Prostate gland (tissue), 2 donors: ENCODE data around the gene WDR82. TPM values are rescaled to one million over a fixed set of nuclear protein-coding genes. Genes with fewer than 3 reads are reported as not detected.
A peak's percentile ranks its signal among the peaks of the same experiment; 100 is the strongest.

Experiments
- DNase-seq: peaks from one replicate; pipeline ENCODE4 v3.0.0-alpha.2; 2019; ENCODE audit warnings: low spot score
- H3K27ac ChIP-seq, 2 donors: fragments of 200-600 bp; sonication (generic); 2 replicates each; pipeline ENCODE4 v1.5.1; 2017 to 2019
- H3K27me3 ChIP-seq: fragments of 200-600 bp; sonication (generic); replicated peaks from 2 replicates; pipeline ENCODE4 v1.5.1; 2019; ENCODE audit not compliant: insufficient read depth
- H3K36me3 ChIP-seq, 2 donors: fragments of 200-600 bp; sonication (generic); 1 replicate in 1 of 2; 2 replicates in 1 of 2; pipeline versions ENCODE4 v1.5.1 to v1.8.1; 2017 to 2019
- H3K4me1 ChIP-seq: fragments of 200-600 bp; sonication (generic); replicated peaks from 2 replicates; pipeline ENCODE4 v1.5.1; 2019
- H3K4me3 ChIP-seq, 2 donors: fragments of 200-600 bp; sonication (generic); 2 replicates each; pipeline ENCODE4 v1.5.1; 2017 to 2019
- H3K9me3 ChIP-seq: fragments of 200-600 bp; sonication (generic); 2 replicates; pipeline ENCODE4 v1.5.1; 2017
- CTCF ChIP-seq, 4 experiments: fragments of 200-600 bp in 2 of 4; fragments of 450-650 bp in 2 of 4; sonication (generic) in 2 of 4; IDR thresholded peaks; 1 replicate in 3 of 4; 2 replicates in 1 of 4; pipeline ENCODE4 v1.5.1; 2016 to 2019; ENCODE audit warnings: antibody characterized with exemption in 4 of 4, mild to moderate bottlenecking in 2 of 4, moderate library complexity in 2 of 4
- POLR2A ChIP-seq: fragments of 450-650 bp; IDR thresholded peaks from one replicate; pipeline ENCODE4 v1.6.1; 2016; ENCODE audit warnings: antibody characterized with exemption, mild to moderate bottlenecking
- POLR2AphosphoS5 ChIP-seq: sonication (generic); formaldehyde crosslinking; IDR thresholded peaks from one replicate; pipeline ENCODE4 v1.6.1; 2017; ENCODE audit warnings: antibody characterized with exemption
- WGBS: methylation state at CpG from one replicate; pipeline ENCODE4 v1.1.5; 2018; 5-methylcytosine and 5-hydroxymethylcytosine counted together
- intact Hi-C: fragments of 100-400 bp; cut with DNase I; formaldehyde crosslinking; loops from one replicate; pipeline ENCODE4 v1.14.2; 2022
- total RNA-seq, 2 donors: library from RNA; depleted of rRNA; stranded (reverse); fragments of >200 nt; gene quantifications; one replicate each; pipeline ENCODE4 v1.1.0, GENCODE V29; 2016

Gene WDR82
- total RNA-seq, 2 donors from 2014 or later, result 52.4 to 86.9 TPM

- intact Hi-C loops, result no loop called here
- Histone ChIP-seq H3K27ac (peak overlapping the region; percentile 72 to 74), H3K27me3 (no peaks in the 10 kb centered on the region), H3K9me3 (no peaks in the 10 kb centered on the region), H3K4me1 (peaks cover 29% of the 10 kb centered on the region), H3K36me3 (peaks cover 4 to 6% of the 10 kb centered on the region in 2 donors), H3K4me3 (no peak overlapping the region)
- 32% methylated on average over 13 of the region's 13 CpGs for WGBS
- TF ChIP-seq POLR2AphosphoS5, result peak; percentile 89
- TF ChIP-seq POLR2A, result no peak
- DNase-seq, result peak; percentile 89
Measured at GRCh38 chr3:52216585-52217408, 61.7 kb downstream of the WDR82 start.

DNA sequence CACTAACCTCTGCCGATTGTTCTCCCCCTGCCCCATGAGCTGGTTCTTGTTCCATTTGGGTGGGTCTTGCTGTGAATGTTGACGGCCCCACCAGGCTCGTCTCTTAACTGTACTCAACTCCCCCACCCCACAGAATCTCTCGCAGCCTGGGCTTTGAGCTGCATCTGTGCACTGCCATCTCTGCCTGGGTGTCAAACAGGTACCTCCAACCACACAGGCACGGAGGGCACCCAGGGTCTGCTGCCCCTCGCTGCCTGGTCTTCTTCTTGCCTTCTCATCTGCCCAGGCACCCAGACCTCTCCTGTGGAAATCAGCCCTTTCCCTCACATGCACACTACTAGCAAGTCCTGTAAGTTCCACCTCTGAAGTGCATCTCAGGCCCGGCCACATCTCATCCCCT is 63.1 kb downstream of the WDR82 start:
- H3K9me3 ChIP-seq, result no peaks in the 10 kb centered on the region
- H3K4me1 ChIP-seq, result peaks cover 32% of the 10 kb centered on the region
- intact Hi-C loops, result no loop called here
- peaks cover 4 to 15% of the 10 kb centered on the region in 2 donors for H3K36me3 ChIP-seq
- no peaks in the 10 kb centered on the region for H3K27me3 ChIP-seq
- H3K27ac ChIP-seq, result no peak overlapping the region
- H3K4me3 ChIP-seq, result no peak overlapping the region
- TF ChIP-seq POLR2AphosphoS5 (no peak), POLR2A (no peak), CTCF (IDR thresholded peaks at IDR 0.05) (no peak)
- 94% methylated on average over 7 of the region's 7 CpGs for WGBS
- no peak for DNase-seq

- peaks cover 24% of the 10 kb centered on the region for H3K4me1 ChIP-seq
- no peak for DNase-seq
- no peak overlapping the region for H3K27ac ChIP-seq
- no peak overlapping the region for H3K4me3 ChIP-seq
- H3K27me3 ChIP-seq, result no peaks in the 10 kb centered on the region
- no peaks in the 10 kb centered on the region for H3K9me3 ChIP-seq
- TF ChIP-seq CTCF (IDR thresholded peaks at IDR 0.05), result no peak
- H3K36me3 ChIP-seq, result peaks cover 4 to 15% of the 10 kb centered on the region in 2 donors
- intact Hi-C loops, result no loop called here
Measured at GRCh38 chr3:52213901-52214300, 64.5 kb downstream of the WDR82 start.

DNA sequence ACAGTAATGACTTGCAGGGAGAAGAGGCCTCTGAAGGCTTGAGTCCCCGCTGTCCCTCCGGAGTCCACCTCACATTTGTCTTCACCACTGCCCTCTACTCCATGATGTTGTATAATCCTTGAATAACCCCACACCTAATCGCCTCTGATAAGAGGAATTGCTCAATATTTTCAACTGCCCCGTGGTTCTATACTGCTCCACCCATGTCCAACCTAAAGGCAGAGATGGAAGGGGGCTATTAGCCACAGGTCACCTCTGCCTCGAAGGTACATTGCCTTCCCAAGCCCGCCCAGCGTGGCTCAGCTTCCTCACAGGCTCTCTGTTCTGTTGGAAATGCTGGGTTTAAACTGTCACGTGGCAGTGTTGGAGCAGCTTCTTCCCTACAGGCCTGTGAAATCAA is 65.4 kb downstream of the WDR82 start:
- H3K4me3 ChIP-seq, result no peak overlapping the region
- H3K4me1 ChIP-seq, result peaks cover 15% of the 10 kb centered on the region
- no peak for DNase-seq
- H3K27ac ChIP-seq, result no peak overlapping the region
- H3K9me3 ChIP-seq, result no peaks in the 10 kb centered on the region
- WGBS, result 74% methylated on average over 8 of the region's 8 CpGs
- intact Hi-C loops, result no loop called here
- H3K36me3 ChIP-seq, result peaks cover 4 to 18% of the 10 kb centered on the region in 2 donors
- H3K27me3 ChIP-seq, result no peaks in the 10 kb centered on the region
- TF ChIP-seq POLR2A, result no peak
- TF ChIP-seq CTCF (IDR thresholded peaks at IDR 0.05), result no peak
- TF ChIP-seq POLR2AphosphoS5, result no peak

GRCh38 chr3:52211268-52211891 is 67.1 kb downstream of the WDR82 start:
- Histone ChIP-seq H3K36me3 (peaks cover 4 to 18% of the 10 kb centered on the region in 2 donors), H3K4me1 (peaks cover 7% of the 10 kb centered on the region), H3K27me3 (no peaks in the 10 kb centered on the region), H3K27ac (no peak overlapping the region), H3K9me3 (no peaks in the 10 kb centered on the region), H3K4me3 (no peak overlapping the region)
- intact Hi-C loops, result no loop called here
- no peak for DNase-seq
- TF ChIP-seq POLR2A (no peak), CTCF (IDR thresholded peaks at IDR 0.05) (no peak), POLR2AphosphoS5 (no peak)
- WGBS, result 97% methylated on average over 18 of the region's 18 CpGs
